ENCODE measurements around the gene BRAF. TPM values are rescaled to one million over a fixed set of nuclear protein-coding genes. Genes with fewer than 3 reads are reported as not detected.

The BRAF gene
- 43.9 TPM for total RNA-seq
- 8.0 TPM for polyA plus RNA-seq (ENCODE audit: insufficient read depth, low read depth, low replicate concordance)
- long read RNA-seq, donor 1, partial matches to known transcripts, result 0 of 1 reads
- long read RNA-seq, donor 1, other reads (novel, unspliced or antisense), result 0 of 1 reads
- long read RNA-seq, donor 2, full-length matches to known transcripts, result 4 of 4 reads
- long read RNA-seq, donor 2, partial matches to known transcripts, result 0 of 4 reads
- long read RNA-seq, donor 2, other reads (novel, unspliced or antisense), result 0 of 4 reads
- long read RNA-seq, donor 3, full-length matches to known transcripts, result 6 of 6 reads
- long read RNA-seq, donor 3, partial matches to known transcripts, result 0 of 6 reads
- long read RNA-seq, donor 3, other reads (novel, unspliced or antisense), result 0 of 6 reads
- long read RNA-seq, donor 4, partial matches to known transcripts, result 0 of 1 reads
- long read RNA-seq, donor 4, other reads (novel, unspliced or antisense), result 0 of 1 reads
- long read RNA-seq, donor 5, result 0 reads
- long read RNA-seq, donor 6, full-length matches to known transcripts, result 4 of 4 reads
- long read RNA-seq, donor 6, partial matches to known transcripts, result 0 of 4 reads
- long read RNA-seq, donor 6, other reads (novel, unspliced or antisense), result 0 of 4 reads
- long read RNA-seq, donor 7, partial matches to known transcripts, result 1 of 8 reads
- long read RNA-seq, donor 7, other reads (novel, unspliced or antisense), result 4 of 8 reads
- long read RNA-seq, donor 8, full-length matches to known transcripts, result 2 of 2 reads
- long read RNA-seq, donor 8, partial matches to known transcripts, result 0 of 2 reads
- long read RNA-seq, donor 8, other reads (novel, unspliced or antisense), result 0 of 2 reads
- long read RNA-seq, donor 9, partial matches to known transcripts, result 0 of 1 reads
- long read RNA-seq, donor 9, other reads (novel, unspliced or antisense), result 0 of 1 reads
- long read RNA-seq, donor 10, full-length matches to known transcripts, result 6 of 6 reads
- long read RNA-seq, donor 10, partial matches to known transcripts, result 0 of 6 reads
- long read RNA-seq, donor 10, other reads (novel, unspliced or antisense), result 0 of 6 reads

DNA sequence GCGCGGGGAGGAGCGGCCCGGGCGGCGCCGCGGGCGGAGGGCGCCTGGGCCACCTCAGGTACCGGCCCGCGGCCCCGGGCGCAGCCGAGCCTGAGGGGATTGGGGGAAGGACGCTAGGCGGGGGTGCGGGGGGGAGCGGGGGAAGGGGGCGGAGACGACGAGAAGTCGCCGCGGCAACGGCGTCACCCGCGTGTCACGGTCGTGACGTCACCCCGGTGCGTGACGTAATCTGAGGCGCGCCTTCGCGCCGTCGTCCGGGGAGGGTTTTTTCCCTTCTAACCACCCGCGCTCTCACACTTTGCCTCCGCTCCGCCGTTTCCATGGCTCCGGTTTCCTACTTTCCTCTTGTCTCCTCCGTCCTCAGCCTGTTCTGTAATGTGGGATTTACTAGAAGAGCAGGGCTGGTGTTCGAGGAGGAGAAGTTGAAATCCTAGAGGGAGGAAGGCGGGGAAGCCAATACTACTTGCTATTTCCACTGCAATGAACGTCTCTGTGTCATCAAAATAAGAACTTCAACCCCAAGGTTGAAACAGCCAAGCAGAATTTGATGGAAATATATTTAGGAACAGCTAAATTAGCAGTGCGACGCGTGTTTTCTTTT is at the start of gene BRAF:
BRAF (minus strand) TSS at position 109 of the 601 bp plus-strand sequence. CDS start 226 bp downstream, outside the sequence.
- H3K9ac ChIP-seq (ENCODE audit: low read length in 3 of 3), result peak within 1 kb of the TSS; percentile 86 to 99 (median 94)
- peaks cover 0 to 5% (median 4%) of the 10 kb centered on the region in 3 donors for H3K4me1 ChIP-seq (ENCODE audit: control insufficient read depth in 2 of 3, insufficient read depth in 2 of 3, low read depth in 1 of 3, low read length in 3 of 3)
- H3K9me3 ChIP-seq (ENCODE audit: control insufficient read depth in 2 of 3, insufficient read depth in 1 of 3, low read length in 3 of 3), result no peaks in the 10 kb centered on the region
- TF ChIP-seq, protein P1, sequence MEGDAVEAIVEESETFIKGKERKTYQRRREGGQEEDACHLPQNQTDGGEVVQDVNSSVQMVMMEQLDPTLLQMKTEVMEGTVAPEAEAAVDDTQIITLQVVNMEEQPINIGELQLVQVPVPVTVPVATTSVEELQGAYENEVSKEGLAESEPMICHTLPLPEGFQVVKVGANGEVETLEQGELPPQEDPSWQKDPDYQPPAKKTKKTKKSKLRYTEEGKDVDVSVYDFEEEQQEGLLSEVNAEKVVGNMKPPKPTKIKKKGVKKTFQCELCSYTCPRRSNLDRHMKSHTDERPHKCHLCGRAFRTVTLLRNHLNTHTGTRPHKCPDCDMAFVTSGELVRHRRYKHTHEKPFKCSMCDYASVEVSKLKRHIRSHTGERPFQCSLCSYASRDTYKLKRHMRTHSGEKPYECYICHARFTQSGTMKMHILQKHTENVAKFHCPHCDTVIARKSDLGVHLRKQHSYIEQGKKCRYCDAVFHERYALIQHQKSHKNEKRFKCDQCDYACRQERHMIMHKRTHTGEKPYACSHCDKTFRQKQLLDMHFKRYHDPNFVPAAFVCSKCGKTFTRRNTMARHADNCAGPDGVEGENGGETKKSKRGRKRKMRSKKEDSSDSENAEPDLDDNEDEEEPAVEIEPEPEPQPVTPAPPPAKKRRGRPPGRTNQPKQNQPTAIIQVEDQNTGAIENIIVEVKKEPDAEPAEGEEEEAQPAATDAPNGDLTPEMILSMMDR (IDR thresholded peaks at IDR 0.05; ENCODE audit: borderline replicate concordance, extremely low read depth, insufficient read depth), result no peak
- peak within 1 kb of the TSS; percentile 97 to 99 (median 99) for H3K4me3 ChIP-seq (ENCODE audit: low read length in 3 of 3)
- H3K27ac ChIP-seq (ENCODE audit: low read depth in 2 of 2, low read length in 2 of 2), result peak within 1 kb of the TSS; percentile 96 to 99
- intact Hi-C loops (cut with DNase I), result no loop called here
- no peak for FAIRE-seq
- H3K36me3 ChIP-seq (ENCODE audit: control insufficient read depth in 2 of 3, insufficient read depth in 3 of 3, low read length in 3 of 3), result no peaks in the 10 kb centered on the region
- no peaks in the 10 kb centered on the region for H3K27me3 ChIP-seq (ENCODE audit: control insufficient read depth, insufficient read depth, low read length)
- DNase-seq, result peak; percentile 93 to 96 (median 96)

DNA sequence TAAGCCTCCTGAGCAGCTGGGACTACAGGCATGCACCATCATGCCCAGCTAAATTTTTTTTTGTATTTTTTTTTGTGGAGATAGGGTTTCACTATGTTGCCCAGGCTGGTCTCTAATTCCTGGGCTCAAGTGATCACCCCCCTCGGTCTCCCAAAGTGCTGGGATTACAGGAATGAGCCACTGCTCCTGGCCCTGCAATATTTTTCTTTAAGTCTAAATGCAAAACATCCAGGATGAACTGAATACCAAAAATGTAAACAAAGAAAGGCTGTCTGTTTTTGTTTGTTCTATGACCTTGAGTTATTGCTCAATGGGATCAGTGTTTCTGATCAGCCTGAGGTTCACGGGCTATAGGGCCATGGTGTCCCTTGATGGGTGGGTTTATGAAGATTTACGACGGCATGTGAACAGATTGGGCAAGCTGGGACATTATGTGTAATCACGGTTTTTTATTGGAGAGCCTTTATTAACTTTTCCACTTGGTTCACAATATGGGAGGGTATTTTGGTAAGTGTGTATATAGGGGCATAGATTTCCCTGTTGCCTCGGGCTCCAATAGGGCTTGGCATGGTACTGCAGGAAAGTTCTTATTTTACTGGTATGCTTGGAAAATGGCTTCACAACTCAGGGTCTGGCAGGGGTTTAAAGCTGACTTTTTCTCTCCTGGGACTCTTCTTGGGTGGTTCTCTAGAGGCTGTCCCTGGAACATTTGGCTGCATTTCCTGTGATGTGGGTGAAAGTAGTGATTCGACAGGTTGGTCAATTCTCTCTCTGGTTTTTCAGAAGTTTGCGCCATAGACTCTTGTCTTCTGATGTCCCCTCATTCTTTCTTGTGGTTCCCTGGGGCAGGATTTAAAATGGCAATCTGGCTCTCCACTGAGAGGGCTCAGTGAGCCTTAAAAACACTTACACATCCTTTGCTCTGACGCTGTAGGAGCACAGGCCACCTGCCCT is 48.4 kb upstream of the BRAF start:
- no peak for FAIRE-seq
- intact Hi-C loops (cut with DNase I), result no loop called here
- Histone ChIP-seq H3K27ac (ENCODE audit: low read depth in 2 of 2, low read length in 2 of 2) (no peak overlapping the region), H3K36me3 (ENCODE audit: control insufficient read depth in 2 of 3, insufficient read depth in 3 of 3, low read length in 3 of 3) (no peaks in the 10 kb centered on the region), H3K27me3 (ENCODE audit: control insufficient read depth, insufficient read depth, low read length) (no peaks in the 10 kb centered on the region), H3K9ac (ENCODE audit: low read length in 3 of 3) (no peak overlapping the region), H3K4me1 (ENCODE audit: control insufficient read depth in 2 of 3, insufficient read depth in 2 of 3, low read depth in 1 of 3, low read length in 3 of 3) (peaks cover 0 to 4% (median 0%) of the 10 kb centered on the region in 3 donors), H3K9me3 (ENCODE audit: control insufficient read depth in 2 of 3, insufficient read depth in 1 of 3, low read length in 3 of 3) (no peaks in the 10 kb centered on the region), H3K4me3 (ENCODE audit: low read length in 3 of 3) (no peak overlapping the region)
- TF ChIP-seq, protein P1 (IDR thresholded peaks at IDR 0.05; ENCODE audit: borderline replicate concordance, extremely low read depth, insufficient read depth), result no peak
- DNase-seq, result no peak

DNA sequence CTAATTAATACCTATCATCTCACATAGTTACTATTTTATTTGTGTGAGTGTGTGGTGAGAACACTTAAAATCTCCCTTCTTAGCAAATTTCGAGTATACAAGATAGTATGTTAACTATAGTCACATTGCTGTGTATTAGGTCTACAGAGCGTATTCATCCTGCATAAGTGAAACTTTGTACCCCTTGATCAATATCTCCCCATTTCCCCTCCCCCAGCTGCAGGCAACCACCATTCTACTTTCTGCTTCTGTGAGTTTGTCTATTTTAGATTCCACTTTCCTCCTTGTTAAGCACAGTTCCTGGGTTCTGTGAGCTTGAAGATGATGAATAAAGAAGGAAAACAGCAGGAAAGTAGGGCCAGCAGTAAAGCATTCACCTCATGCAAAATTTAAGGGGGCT is 47.6 kb upstream of the BRAF start:
- no peak overlapping the region for H3K27ac ChIP-seq (ENCODE audit: low read depth in 2 of 2, low read length in 2 of 2)
- no peak for DNase-seq
- H3K36me3 ChIP-seq (ENCODE audit: control insufficient read depth in 2 of 3, insufficient read depth in 3 of 3, low read length in 3 of 3), result no peaks in the 10 kb centered on the region
- peaks cover 0 to 4% (median 0%) of the 10 kb centered on the region in 3 donors for H3K4me1 ChIP-seq (ENCODE audit: control insufficient read depth in 2 of 3, insufficient read depth in 2 of 3, low read depth in 1 of 3, low read length in 3 of 3)
- FAIRE-seq, result no peak
- no peaks in the 10 kb centered on the region for H3K9me3 ChIP-seq (ENCODE audit: control insufficient read depth in 2 of 3, insufficient read depth in 1 of 3, low read length in 3 of 3)
- no peaks in the 10 kb centered on the region for H3K27me3 ChIP-seq (ENCODE audit: control insufficient read depth, insufficient read depth, low read length)
- H3K9ac ChIP-seq (ENCODE audit: low read length in 3 of 3), result no peak overlapping the region
- H3K4me3 ChIP-seq (ENCODE audit: low read length in 3 of 3), result no peak overlapping the region
- TF ChIP-seq, protein P1 (IDR thresholded peaks at IDR 0.05; ENCODE audit: borderline replicate concordance, extremely low read depth, insufficient read depth), result no peak
- intact Hi-C loops (cut with DNase I), result no loop called here
